Testis (tissue), 2 donors: ENCODE results near the gene SLC7A6.

Source experiments
- POLR2A ChIP-seq: fragments of 450-650 bp; IDR thresholded peaks from one replicate; pipeline ENCODE4 v1.6.1; 2017; ENCODE audit warnings: antibody characterized with exemption, mild to moderate bottlenecking, moderate library complexity
- TF ChIP-seq, protein P1 (sequence below), 3 experiments: fragments of 450-650 bp in 2 of 3; fragments of 200-600 bp in 1 of 3; sonication (generic) in 1 of 3; IDR thresholded peaks; one replicate each; pipeline ENCODE4 v1.5.1; 2016 to 2019; ENCODE audit warnings: antibody characterized with exemption in 3 of 3, mild to moderate bottlenecking in 2 of 3, moderate library complexity in 1 of 3

DNA sequence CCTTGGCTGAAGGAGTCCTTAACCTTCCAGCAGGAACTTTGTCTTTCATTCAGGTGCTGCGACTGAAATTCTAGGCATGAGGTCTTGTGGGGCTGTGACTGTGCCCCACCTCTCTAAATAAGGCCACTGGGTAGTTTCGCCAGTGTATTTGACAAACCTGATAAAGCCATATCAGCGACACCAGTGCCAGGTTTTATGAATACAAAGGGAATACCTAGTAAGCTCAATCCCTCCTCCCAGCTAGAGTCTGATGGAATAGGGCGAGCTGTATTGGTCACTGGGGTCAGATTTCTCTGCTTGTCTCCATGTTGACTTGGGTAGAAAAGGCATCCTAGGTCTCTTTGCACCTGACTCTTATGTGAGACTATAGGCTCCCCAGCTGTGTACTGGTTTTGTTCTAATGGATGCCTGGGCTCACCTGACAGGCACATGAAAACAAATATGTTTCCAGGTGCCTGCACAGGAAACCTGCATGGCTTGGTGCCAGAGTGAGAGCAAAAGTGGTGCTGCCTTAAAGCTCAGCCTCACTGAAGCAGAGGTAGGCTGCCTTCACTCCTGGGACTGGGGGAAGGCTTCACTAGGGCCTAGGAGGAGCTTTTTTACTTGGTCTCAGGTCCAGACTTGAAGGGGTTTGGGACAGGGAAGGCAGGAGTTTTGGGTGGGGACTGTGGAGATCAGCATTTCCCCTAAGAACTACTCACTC, 8.3 kb downstream of the SLC7A6 start:
- TF ChIP-seq, protein P1, sequence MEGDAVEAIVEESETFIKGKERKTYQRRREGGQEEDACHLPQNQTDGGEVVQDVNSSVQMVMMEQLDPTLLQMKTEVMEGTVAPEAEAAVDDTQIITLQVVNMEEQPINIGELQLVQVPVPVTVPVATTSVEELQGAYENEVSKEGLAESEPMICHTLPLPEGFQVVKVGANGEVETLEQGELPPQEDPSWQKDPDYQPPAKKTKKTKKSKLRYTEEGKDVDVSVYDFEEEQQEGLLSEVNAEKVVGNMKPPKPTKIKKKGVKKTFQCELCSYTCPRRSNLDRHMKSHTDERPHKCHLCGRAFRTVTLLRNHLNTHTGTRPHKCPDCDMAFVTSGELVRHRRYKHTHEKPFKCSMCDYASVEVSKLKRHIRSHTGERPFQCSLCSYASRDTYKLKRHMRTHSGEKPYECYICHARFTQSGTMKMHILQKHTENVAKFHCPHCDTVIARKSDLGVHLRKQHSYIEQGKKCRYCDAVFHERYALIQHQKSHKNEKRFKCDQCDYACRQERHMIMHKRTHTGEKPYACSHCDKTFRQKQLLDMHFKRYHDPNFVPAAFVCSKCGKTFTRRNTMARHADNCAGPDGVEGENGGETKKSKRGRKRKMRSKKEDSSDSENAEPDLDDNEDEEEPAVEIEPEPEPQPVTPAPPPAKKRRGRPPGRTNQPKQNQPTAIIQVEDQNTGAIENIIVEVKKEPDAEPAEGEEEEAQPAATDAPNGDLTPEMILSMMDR (IDR thresholded peaks at IDR 0.05) = no peak
- no peak for TF ChIP-seq POLR2A
